ENCODE data around the gene TTN.

- TF ChIP-seq CEBPB (IDR thresholded peaks at IDR 0.05; ENCODE audit: low read depth, low read length) (no peak), RAD21 (IDR thresholded peaks at IDR 0.05; ENCODE audit: low read length) (no peak), POLR2A (IDR thresholded peaks at IDR 0.05; ENCODE audit: low read depth, low read length) (no peak), FOS (IDR thresholded peaks at IDR 0.05; ENCODE audit: low read depth, low read length) (no peak), SMC3 (IDR thresholded peaks at IDR 0.05; ENCODE audit: low read depth, low read length) (no peak), CTCF (conservative IDR thresholded peaks at IDR 0.05; ENCODE audit: low read depth, low read length) (no peak), RCOR1 (IDR thresholded peaks at IDR 0.05; ENCODE audit: insufficient replicate concordance, low read length) (no peak)
These were observed 279.6 kb downstream of the TTN start for GRCh38 chr2:178527592-178527991.

Measured in IMR-90 (cell line).